ENCODE measurements around the gene DYNC2H1.

DYNC2H1 gene

DNA sequence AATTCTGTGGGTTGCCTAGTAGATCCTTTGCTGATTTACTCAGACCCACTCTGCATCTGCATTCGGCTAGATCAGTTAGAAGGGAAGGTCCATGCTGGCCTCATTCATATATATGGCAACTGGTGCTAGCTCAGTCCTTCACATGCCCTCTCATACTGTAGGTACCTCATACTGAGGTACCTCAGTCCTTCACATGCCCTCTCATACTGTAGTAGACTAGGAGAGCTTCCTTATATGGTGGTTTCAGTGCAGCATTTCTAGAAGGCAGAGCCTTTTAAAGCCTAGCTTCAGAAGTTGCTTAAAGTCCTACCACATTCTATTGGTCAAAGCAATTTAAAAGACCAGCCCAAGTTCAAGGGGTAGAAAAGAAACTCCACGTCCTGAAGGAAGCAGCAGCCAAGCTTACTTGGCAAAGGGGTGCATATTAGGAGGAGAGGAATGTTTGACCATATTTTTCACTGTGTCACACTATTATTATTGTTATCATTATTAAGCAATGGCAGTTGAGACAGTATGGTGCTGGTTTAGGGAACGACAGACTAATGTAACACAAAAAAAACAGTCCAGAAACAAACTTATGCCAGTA is 356.4 kb downstream of the DYNC2H1 start:
- DNase-seq, result no peak

DNA sequence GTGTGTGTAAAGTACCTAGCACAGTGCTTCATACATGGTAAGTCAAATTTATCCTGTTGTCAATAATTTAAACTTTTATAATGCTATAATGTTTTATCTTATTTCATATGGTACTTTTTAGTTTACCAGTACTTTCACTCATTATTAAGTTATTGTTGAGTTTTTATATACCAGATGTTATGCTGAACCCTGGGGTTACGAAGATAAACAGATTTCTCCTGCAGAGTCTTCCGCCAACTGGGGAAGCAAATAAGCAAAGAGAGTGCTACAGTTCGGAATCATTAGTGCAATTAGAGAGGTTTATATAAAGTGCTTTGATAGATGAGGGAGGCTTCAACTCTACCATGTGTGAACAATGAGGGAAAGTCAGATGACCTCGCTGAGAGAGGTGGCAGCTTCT is 362.3 kb downstream of the DYNC2H1 start:
- DNase-seq, result no peak

- no peak for DNase-seq
These were observed 367.6 kb downstream of the DYNC2H1 start for GRCh38 chr11:103476874-103477273.

DNA sequence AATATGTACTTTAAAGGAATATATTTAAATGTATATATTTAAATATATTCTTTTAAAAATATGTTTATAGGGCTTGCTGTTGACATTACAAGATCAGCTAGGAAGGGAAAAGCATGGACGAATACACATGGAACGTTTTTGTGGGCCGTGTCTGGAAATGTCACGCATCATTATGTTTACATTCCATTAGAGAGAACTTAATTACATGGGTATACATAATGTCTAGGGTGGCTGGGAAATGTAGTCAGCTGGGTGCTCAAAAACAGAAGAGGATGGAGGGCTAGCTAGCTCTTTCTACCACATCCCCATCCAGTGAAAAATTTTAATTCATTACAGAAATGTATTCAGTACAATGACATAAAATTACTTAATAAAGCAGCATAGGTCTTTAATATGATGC is 371.2 kb downstream of the DYNC2H1 start:
- DNase-seq, result no peak

GRCh38 chr11:103483996-103484395 is 374.8 kb downstream of the DYNC2H1 start:
- DNase-seq, result peak; percentile 10

DNA sequence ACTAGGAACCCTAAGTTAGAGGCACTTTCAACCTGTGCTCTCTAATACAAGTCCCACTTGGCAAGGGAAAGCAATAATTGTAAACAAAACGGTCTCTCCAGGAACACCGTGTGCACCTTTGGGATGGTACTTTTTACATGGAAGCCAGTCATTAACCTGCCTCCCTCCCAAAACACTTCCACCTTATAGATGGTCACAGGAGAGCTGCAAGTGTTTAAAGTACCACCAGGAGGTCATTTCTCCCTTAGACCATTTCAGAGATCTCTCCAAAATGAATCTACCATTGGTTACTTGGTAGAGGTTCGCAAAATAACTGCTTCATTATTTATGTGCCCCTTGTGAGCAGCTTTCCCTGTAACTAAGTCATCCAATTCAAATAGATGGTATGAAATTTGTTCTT is 375.3 kb downstream of the DYNC2H1 start:
- no peak for DNase-seq

DNA sequence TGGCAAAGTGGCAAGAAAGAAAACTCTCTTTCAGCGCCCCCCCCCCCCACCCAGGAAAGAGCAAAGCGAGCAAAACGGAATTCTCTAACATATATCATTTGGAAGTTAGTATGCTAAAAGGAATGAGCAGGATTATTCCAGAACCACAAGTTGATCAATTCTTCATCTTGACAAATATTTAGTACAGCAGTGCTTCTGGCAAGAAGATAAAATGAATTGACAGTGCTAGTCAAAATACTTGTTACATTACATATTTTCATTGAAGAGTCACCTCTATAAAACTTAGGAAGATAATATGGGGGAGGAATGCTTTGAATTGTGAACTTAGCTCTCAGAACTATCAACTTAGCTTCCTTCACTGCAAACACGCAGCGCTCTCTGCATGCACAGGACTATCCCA is 377.4 kb downstream of the DYNC2H1 start:
- peak; percentile 61 for DNase-seq

DNA sequence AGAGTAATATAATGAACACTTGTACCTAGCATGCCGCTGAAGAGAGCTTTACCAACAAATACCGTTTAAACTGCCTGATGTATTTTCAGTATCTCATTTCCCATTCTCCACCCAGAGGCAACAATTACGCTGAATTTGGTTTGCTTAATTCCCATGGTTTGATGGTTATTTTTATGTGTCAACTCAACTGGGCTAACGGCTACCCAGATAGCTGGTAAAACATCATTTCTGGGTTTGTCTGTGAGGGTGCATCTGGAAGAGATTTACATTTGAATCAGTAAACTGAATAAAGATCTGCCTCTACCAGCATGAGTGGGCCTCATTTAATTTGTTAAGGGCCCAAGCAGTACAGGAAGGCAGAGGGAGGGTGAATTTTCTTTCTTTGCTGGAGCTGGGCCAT is 377.9 kb downstream of the DYNC2H1 start:
- DNase-seq, result no peak

GRCh38 chr11:103488031-103488461 is 378.8 kb downstream of the DYNC2H1 start:
- DNase-seq, result peak; percentile 32

GRCh38 chr11:103488579-103488978 is 379.4 kb downstream of the DYNC2H1 start:
- no peak for DNase-seq

GRCh38 chr11:103491777-103492176 is 382.6 kb downstream of the DYNC2H1 start:
- DNase-seq, result no peak

GRCh38 chr11:103494491-103494890 is 385.3 kb downstream of the DYNC2H1 start:
- DNase-seq, result peak; percentile 19

DNA sequence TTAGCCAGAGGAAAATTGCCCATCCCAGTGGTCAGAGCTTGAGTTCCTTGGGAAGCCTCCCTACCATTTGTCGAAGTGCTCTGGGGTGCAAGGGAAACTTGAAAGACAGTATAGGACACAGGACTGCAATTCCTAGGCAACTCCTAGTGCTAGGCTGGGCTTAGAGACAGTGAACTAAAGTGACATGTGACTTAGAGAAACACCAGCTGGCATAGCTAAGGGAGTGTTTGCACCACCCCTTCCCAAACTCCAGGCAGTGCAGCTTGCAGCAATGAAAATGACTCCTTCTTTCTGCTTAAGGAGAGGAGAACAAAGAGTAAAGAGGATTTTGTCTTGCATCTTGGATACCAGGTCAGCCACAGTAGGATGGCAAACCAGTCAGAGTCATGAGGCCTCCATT is 388.0 kb downstream of the DYNC2H1 start:
- no peak for DNase-seq

DNA sequence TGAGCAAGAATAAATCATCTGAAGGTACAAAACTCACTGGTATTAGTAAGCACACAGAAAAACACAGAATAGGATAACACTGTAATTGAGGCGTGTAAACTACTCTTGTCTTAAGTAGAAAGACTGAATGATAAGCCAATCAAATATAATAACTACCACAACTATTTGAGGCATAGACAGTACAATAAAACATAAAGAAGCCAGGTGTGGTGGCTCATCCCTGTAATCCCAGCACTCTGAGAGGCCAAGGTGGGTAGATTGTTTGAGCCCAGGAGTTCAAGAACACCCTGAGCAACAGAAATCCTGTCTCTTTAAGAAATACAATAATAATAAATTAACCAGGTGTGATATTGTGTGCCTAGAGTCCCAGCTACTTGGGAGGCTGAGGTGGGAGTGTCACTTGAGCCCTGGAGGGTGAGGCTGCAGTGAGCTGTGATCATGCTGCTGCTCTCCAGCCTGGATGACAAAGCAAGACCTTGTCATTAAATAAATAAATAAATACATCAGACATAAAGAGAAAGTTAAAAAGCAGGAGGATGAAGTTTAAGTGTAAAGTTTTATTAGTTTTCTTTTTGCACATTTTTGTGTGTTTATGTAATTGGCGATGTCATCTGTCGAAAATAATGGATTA is 390.6 kb downstream of the DYNC2H1 start:
- no peak for DNase-seq

DNA sequence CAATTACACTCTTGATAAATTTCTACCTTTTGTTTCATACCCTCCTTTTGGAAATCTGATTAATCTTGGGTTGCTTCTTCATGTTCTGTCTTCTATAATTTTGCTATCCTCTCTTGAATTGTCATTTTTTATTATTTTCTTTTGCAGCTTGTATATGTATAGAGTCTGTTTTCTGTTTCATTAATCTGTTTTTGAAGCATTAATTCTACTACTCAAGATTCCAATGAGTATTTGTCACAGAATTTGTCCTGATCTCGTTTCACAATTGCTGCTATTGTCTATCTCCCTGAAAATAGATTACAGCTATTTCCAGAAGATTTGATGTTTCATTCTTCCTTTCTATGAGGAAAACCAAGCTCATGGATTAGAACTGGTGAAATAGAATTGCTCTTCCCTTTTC is 406.1 kb downstream of the DYNC2H1 start:
- DNase-seq, result no peak

GRCh38 chr11:103520792-103521191 is 411.6 kb downstream of the DYNC2H1 start:
- DNase-seq, result no peak

- DNase-seq, result peak; percentile 84
These were observed 415.8 kb downstream of the DYNC2H1 start for GRCh38 chr11:103525069-103525468.

DNA sequence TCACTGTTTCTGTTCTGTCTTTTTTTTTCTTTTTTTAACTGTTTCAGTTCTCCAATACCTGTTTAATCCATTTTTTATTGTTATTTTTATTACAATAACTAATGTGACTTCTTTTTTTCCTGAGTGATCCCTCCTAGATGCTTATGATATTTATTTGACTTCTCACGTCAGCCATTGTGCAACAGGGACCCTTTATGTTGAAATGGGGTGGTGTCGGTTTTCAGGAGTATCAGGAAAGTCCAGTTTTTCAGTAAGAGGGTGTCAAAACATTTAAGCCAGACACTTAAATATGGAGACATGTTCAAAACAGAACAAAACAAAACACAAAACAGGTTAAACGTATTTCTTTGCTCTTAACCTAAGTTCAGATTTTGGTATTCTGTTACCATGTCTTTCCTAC is 418.8 kb downstream of the DYNC2H1 start:
- DNase-seq, result no peak

- peak; percentile 37 for DNase-seq
These were observed 419.4 kb downstream of the DYNC2H1 start for GRCh38 chr11:103528596-103528995.

DNA sequence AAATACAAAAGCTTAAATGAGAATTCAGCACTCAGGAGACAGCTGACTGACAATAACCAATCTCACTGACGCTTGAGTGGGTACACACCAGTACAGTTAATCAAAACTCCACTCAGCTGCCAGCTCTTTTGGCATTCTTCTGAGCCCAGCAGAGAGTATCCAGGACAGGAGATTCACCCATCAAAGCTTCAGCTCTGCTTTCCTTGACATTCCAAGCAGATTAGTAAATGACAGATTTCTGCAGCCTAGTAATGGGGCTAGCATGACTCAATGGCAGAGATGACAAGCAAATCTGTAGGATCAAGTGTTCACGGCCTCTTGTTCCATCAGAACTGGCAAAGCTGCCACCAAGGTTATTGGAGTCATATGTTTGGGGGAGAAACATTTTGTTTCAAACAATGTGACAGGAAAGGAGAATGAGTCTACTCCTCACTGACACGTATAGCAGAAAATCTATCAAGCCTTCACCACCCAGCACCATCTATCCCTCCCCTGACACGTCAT is 420.0 kb downstream of the DYNC2H1 start:
- DNase-seq, result peak; percentile 97

Data from fibroblast of skin of right quadriceps (primary cell).